Urothelium cell line (cell line): ENCODE data around the gene PRB2.
A peak's percentile ranks its signal among the peaks of the same experiment; 100 is the strongest.
"Not testable (repeated sequence)": the region's sequence is repeated elsewhere in the genome, so short reads cannot be mapped to it uniquely, and the experiment has no call there.

Experiments
- DNase-seq: peaks from one replicate; pipeline ENCODE4 v3.0.0; 2011; ENCODE audit warnings: low spot score, mixed read lengths
- FAIRE-seq: peaks from 2 replicates; lab custom pipeline; 2011; peaks lifted over from hg19 to GRCh38; lab: Jason Lieb, UNC

Gene PRB2

DNA sequence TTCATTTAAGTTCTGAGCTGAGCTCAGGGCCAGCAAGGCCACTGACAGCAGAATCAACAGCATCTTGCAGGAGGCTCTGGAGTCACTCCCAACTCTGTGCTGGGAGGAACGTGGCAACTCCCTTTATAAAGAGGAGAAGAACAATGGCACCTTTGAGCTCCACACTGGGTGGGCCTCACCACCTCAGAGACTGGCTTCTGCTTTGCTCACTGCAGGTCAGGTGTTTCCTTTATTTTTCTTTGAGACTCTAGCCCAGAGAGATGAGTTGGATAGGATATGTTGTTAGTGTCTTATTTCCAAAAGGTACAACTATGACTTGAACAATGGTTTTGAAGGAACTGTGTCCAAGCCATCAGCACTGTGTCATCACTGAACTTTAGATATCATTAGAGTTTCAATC is at the start of gene PRB2:
PRB2 (minus strand) TSS at position 101 of the 400 bp plus-strand sequence; CDS start at position 63, 38 bp downstream.
- DNase-seq, FAIRE-seq: not testable (repeated sequence)

DNA sequence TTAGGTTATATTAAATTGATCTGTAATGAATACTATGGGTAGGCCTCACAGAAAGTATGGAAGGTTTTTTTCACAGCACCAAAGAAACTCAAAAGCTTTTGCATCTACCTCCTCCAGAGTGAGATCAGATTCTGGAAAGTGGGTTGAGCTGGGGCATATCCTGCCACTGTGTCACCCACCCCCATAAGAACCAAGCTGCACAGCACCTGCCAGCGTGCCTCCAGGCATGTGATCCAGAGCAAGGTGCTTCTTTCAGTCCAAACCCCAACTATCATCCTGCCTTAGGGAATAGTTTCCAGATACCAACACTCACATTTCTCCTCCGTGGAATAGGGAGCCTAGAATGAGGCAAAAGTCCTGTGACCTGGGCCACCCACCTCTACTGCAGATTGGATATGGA is 42.6 kb upstream of the PRB2 start:
- DNase-seq: no peak
- peak; percentile 27 for FAIRE-seq

DNA sequence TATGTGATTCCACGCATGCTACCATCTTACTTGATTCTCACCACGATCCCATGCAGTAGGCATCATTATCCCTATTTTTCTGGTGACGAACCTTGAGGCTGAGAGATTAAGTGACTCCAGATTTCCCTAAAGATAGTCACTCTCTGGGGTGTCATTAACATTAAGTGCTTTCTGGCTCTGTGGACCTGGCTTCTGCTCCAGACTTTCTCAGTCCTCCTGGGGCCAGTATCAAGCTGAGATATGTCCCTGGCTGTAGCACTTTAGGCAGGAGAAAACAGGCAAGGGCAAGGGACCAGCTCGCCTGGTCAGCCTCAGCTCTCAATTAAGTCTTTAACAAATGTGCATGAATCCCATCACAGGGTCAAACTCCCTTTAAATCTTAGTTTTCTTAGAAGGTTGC is 38.3 kb upstream of the PRB2 start:
- no peak for FAIRE-seq
- no peak for DNase-seq

DNA sequence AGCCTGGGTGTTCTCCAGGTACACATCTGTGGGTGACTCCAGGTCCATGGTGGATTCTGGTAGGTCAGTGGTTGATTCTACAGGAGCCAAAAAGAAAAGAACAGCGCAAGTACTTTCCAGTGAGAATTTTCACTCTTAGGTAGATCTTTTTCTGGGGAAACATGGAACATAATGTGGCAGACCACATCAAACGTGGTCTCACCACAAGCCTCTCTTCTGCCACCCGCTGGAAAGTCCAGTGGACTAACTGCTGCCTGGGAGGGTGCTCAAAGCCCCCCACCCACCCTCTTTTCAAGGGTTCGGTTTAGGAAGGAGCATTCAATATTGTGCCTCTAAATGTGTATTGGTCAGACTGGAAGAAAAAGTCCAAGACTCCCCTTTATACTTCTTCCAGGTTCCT is 36.1 kb upstream of the PRB2 start:
- DNase-seq: no peak
- FAIRE-seq: no peak

DNA sequence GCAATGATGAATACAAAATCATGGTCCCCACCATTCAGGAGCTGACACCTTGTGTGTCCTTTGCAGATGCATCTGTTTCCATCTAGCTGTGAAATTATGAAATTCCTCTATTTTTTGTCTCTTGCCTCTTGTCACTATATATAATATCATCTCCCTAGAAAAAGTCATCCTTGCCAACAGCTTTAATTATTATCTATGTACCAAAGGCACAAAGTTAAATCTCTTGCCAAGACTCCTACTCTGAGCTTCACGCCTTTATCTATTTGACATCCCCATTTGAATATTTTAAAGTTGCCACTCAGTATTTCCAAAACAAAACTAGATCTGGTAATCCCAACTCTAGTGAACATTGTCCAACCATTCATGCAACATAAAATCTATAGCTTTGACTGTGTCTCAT is 32.0 kb upstream of the PRB2 start:
- no peak for DNase-seq
- FAIRE-seq: no peak

DNA sequence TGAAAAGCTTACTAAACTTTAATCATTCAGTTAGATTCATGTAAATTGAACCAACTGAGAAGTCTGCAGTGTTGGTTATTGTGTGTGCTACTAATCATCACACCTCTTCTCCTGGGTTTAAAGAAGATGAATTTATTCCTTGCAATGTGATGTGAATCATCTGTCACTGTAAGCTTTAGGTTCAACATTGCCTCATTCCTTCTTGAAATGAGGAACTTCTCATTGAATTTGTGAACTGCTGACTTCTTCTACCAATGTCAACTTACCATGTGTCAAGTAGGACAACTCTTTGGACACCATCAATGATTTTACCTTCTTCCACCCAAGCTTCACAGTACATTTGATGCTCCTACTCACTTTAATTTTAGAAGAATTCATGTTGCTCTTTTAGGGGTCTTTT is 17.4 kb upstream of the PRB2 start:
- DNase-seq (no peak), FAIRE-seq (no peak)

DNA sequence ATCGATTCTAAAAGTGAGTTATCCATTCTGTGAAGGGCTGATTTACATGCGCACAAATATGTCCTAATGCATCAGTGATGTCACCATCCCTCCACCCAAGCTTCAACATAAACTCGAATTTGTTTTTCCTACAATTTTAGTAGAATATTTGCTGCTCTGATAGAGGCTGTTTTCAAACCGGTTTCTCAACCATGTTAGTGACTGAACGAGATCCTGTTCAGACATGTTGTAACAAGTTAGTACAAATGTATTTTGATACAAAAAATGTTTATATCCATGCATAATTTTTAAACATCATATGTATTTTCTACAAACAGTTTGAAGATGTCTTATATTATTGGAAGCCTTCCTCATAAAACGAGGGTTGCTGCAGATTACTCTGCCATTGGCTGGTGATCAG is 12.7 kb upstream of the PRB2 start:
- DNase-seq (no peak), FAIRE-seq (peak; percentile 62)

DNA sequence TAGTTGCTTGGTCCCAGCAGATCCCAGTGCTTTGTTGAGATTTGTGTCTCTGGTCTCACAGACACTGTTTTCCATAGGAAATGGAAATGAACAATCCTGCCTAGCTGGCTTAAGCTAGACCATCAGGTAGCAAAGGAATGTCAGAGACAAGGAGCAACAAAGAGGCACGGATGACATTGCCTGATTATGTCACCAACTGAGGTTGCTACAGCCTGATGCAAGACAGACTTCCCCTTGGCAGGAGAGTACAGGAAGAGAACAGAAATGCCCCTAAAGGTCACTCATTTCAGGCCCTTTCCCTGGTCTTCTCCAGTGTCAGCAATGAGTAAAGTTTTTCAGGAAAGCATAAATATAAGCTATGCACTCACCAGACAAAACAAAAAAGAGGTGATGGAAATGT is 2.0 kb upstream of the PRB2 start:
- FAIRE-seq: peak; percentile 13
- DNase-seq: no peak

DNA sequence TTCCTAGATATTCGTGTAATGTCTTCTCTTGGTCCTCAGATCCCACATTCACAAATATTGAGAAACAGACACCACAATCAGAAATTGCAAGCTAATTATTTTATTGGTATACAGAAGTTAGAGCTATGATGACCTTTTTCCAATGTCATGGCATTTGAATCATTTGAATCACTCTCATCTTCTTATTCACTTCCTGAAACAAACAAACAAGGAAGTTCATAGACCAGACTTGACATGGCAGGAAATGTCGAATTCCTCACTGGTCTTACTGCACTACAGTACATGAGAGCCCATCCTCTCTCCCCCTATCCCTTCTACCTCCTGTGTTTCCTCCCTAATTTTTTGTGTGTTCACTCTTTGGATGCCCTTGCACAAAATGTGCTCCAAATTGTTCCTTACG is 3.9 kb downstream of the PRB2 start:
- not testable (repeated sequence) for DNase-seq
- peak; percentile 95 for FAIRE-seq

DNA sequence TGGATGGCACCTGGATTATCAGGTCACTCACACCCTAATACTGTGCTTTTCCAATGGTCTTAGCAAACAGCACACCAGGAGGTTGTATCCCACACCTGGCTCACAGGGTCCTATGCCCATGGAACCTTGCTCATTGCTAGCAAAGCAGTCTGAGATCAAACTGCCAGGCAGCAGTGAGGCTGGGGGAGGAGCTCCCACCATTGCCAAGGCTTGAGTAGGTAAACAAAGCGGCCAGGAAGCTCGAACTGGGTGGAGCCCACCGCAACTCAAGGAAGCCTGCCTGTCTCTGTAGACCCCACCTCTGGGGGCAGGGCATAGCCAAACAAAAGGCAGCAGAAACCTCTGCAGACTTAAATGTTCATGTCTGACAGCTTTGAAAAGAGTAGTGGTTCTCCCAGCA is 17.9 kb downstream of the PRB2 start:
- DNase-seq, FAIRE-seq: not testable (repeated sequence)

DNA sequence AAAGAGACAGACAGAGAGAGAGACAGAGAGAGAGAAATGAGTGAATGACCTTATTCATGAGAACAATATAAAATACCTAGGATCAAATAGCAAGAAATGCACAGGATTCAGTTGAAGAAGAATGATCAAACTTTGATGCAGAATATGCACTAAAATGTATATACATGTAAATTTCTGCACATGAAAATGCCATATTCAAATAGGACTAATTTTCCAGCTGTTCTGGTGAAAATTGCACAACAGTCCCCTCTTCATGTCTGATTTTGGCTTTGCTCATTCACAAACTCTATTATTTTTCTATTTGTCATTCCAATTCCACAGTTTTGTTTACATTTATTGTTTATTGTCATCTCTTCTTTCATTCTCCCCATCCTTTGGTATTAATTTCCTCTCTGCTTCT is 34.2 kb downstream of the PRB2 start:
- FAIRE-seq (no peak), DNase-seq (no peak)

DNA sequence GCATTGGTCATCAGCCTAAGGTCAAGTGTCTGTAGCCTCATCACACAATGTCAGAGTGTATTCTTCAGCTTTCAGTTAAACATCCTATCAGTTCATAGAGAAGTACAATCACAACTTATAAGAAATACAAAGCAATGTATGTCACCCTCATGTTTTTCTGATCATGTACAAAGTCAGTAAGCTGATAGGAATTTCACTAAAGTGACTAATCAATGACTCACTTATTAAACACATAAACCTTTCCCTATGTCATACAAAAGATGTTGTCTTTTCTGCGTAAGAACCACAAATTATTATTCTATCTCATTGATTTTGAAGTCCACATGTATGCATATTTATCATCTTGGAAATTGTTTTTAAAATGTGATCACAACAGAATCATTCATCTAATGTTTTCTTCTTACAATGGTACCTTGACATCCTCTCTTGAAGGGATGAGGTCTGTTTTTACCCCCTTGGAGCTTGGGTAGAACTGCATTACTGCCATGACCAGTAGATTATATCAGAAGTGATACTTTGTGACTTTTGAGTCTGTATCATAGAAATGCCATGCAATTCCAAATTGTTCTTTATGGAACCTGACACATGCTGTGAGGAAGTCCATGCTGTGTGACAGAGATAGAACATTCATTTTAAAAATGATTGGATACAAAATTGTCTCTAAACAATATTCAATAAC is 35.0 kb downstream of the PRB2 start:
- not testable (repeated sequence) for FAIRE-seq, DNase-seq

DNA sequence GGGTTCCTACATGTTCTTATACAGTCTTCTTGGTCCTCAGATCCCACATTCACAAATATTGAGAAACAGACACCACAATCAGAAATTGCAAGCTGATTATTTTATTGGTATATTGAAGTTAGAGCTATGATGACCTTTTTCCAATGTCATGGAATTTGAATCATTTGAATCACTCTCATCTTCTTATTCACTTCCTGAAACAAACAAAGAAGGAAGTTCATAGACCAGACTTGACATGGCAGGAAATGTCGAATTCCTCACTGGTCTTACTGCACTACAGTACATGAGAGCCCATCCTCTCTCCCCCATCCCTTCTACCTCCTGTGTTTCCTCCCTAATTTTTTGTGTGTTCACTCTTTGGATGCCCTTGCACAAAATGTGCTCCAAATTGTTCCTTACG is 43.6 kb downstream of the PRB2 start:
- DNase-seq: not testable (repeated sequence)
- FAIRE-seq: peak; percentile 91

DNA sequence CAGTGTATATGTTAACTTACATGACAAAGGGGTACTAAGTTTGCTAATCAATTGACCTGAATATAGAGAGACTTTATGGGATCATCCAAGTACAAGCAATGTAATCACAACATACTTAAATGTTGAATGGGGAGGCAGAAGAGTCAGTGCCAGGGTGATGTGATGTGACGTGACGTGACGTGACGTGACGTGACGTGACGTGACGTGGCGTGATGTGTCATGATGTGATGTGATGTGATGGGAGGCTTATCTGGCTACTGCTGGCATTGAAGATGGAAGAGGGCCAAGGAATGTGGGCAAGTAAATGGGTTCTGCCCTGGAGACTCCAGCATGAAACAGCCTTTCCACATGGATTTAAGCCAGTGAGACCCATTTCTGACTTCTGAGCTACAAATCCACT is 46.9 kb downstream of the PRB2 start:
- peak; percentile 100 for FAIRE-seq

DNA sequence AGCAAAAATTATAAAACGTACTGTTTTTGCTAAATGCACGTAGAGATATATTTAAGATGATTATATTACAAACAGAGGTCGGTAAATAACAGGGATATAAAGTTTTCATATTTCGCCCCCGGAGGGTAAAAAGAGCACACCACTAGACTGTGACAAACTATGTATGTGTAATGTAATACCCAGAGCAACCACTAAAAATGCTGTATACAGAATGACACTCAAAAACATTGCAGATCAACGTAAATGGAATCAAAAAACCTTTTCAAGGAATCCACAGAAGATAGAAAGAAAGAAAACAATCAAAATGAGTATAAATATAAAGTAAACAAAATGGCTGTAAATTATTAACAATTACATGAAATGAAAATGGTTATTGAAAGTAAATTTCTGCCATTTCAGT is 47.6 kb downstream of the PRB2 start:
- FAIRE-seq (peak; percentile 56), DNase-seq (peak; percentile 29)

More for the DNA sequence above, 46.9 kb downstream of the PRB2 start:
- DNase-seq: no peak

DNA sequence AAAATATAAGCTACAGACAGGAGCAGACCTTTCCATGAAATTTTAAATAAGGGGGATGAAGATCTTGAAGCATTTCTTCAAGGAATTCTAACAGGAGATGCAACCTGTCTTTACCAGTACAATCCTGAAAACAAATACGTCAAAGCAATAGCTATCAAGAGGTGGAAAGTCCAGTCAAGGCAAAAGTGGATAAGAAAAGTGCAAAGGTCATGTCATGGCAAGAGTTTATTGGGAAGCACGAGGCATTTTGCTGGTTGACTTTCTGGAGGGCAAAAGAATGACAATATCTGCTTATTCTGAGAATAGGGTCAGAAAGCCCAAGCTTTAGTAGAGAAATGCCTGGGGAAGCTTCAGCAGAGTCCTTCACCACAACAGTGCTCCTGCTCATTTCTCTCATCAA is 50.9 kb downstream of the PRB2 start:
- FAIRE-seq: no peak
- DNase-seq: no peak
